H1 (cell line): Measurements from ENCODE around the gene WDR5. TPM values are rescaled to one million over a fixed set of nuclear protein-coding genes. Genes with fewer than 3 reads are reported as not detected.

Experiments
- SP1 ChIP-seq: IDR thresholded peaks from 2 replicates; pipeline ENCODE4 v1.6.1; 2011; ENCODE audit warnings: low read depth, low read length
- polyA plus RNA-seq, 7 experiments: library from polyadenylated mRNA; depleted of rRNA in 3 of 7; stranded (reverse) in 5 of 7; unstranded in 2 of 7; fragments of >200 nt in 5 of 7; fragments of 200-250 nt in 2 of 7; gene quantifications; 1 replicate in 5 of 7; 2 replicates in 1 of 7; 4 replicates in 1 of 7; pipeline versions ENCODE4 v1.2.1 to v1.2.3, GENCODE V29; 2011 to 2013; ENCODE audit warnings: missing spikeins in 2 of 7, mixed read lengths in 2 of 7
- total RNA-seq: library from RNA; stranded (reverse); fragmentation: NEBNext Ultra II Directional; extraction: Animal tissue kit (Norgen Biotek cat#: 25700); gene quantifications from 2 replicates; pipeline ENCODE4 v1.2.1, GENCODE V29; 2021

Gene WDR5
- total and polyA plus RNA-seq, 2 of the 8 experiments (the other 6 are each of a cell fraction or from before 2014, with no cell fraction given) = 38.4 to 68.1 TPM

GRCh38 chr9:134135343-134136117 lies at the start of gene WDR5 (continued):
- TF ChIP-seq SP1 = peak; percentile 45; the same call in 1 of the 2 replicates
